ENCODE results near the gene TIMM10B.

TIMM10B gene

DNA sequence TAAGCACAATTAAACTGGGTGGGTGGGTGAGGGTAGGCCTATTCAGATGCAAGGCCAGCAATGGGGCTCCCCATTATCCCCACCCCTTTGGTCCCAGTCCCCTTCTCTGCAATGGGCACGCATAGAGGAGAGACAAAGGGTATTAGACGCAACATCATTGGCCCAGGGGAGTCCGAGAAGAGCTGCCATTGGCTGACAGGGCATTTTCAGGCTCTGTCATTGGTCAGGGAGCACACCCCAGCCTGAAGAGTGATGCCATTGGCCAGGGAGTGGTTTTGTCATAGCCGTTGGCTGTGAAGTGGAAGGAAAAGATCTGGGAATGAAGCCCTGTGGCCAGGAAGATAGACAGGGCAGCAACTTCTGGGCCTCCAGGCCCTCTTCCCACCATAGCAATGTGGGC lies 4.7 kb upstream of the TIMM10B start:
- Histone ChIP-seq H3K4me3 (ENCODE audit: insufficient read depth in 1 of 2, low read depth in 1 of 2, low read length in 2 of 2) (no peak overlapping the region), H3K23ac (ENCODE audit: low read length in 2 of 2) (no peak overlapping the region), H3K14ac (ENCODE audit: low read length in 2 of 2) (no peak overlapping the region), H2BK15ac (ENCODE audit: low read depth, poor library complexity, severe bottlenecking) (no peak overlapping the region), H3K4me1 (ENCODE audit: control insufficient read depth, insufficient read depth, low read depth, low read length) (peaks cover 16% of the 10 kb centered on the region), H4K91ac (ENCODE audit: low read length) (no peak overlapping the region), H3K9me3 (ENCODE audit: control insufficient read depth, low read length) (no peaks in the 10 kb centered on the region), H3K9ac (ENCODE audit: low read length) (no peak overlapping the region), H3K18ac (ENCODE audit: low read depth in 1 of 2, low read length in 2 of 2) (no peak overlapping the region), H2AFZ (ENCODE audit: low read depth, low read length) (no peak overlapping the region), H3K79me1 (replicated peaks; ENCODE audit: low read length, poor library complexity, severe bottlenecking) (peaks cover 31% of the 10 kb centered on the region), H2BK5ac (ENCODE audit: low read depth, low read length, poor library complexity, severe bottlenecking) (no peak overlapping the region), H2BK120ac (ENCODE audit: low read depth, low read length) (no peak overlapping the region), H2BK12ac (ENCODE audit: low read length in 2 of 2) (no peak overlapping the region), H3K27ac (ENCODE audit: low read length, poor library complexity, severe bottlenecking) (no peak overlapping the region), H2AK5ac (ENCODE audit: low read length, severe bottlenecking) (no peak overlapping the region), H3K36me3 (ENCODE audit: control insufficient read depth in 1 of 2, insufficient read depth in 2 of 2, low read depth in 1 of 2, low read length in 2 of 2) (peaks cover 39% of the 10 kb centered on the region in 2 experiments), H4K8ac (ENCODE audit: low read length) (no peak overlapping the region), H3K4me2 (ENCODE audit: low read length, poor library complexity, severe bottlenecking) (no peak overlapping the region), H3K4ac (ENCODE audit: low read depth in 1 of 2, low read length in 2 of 2) (no peak overlapping the region), H3K27me3 (ENCODE audit: control insufficient read depth in 1 of 2, insufficient read depth in 1 of 2, low read length in 2 of 2) (no peaks in the 10 kb centered on the region)
- DNase-seq: no peak
- WGBS: 96% methylated on average over 4 of the region's 4 CpGs

- peak overlapping the region; percentile 36 for H2AFZ ChIP-seq (ENCODE audit: low read depth, low read length)
- peaks cover 43 to 71% of the 10 kb centered on the region in 2 experiments for H3K36me3 ChIP-seq (ENCODE audit: control insufficient read depth in 1 of 2, insufficient read depth in 2 of 2, low read depth in 1 of 2, low read length in 2 of 2)
- H2BK5ac ChIP-seq (ENCODE audit: low read depth, low read length, poor library complexity, severe bottlenecking): no peak overlapping the region
- H3K4me3 ChIP-seq (ENCODE audit: insufficient read depth in 1 of 2, low read depth in 1 of 2, low read length in 2 of 2): peak overlapping the region; percentile 84 to 96
- no peaks in the 10 kb centered on the region for H3K9me3 ChIP-seq (ENCODE audit: control insufficient read depth, low read length)
- no peak overlapping the region for H2BK15ac ChIP-seq (ENCODE audit: low read depth, poor library complexity, severe bottlenecking)
- peak overlapping the region in 1 of 2 experiments; percentile 94 for H3K4ac ChIP-seq (ENCODE audit: low read depth in 1 of 2, low read length in 2 of 2)
- H3K9ac ChIP-seq (ENCODE audit: low read length): peak overlapping the region; percentile 96
- H2BK120ac ChIP-seq (ENCODE audit: low read depth, low read length): peak overlapping the region; percentile 29
- peak overlapping the region; percentile 83 to 92 for H3K18ac ChIP-seq (ENCODE audit: low read depth in 1 of 2, low read length in 2 of 2)
- H2AK5ac ChIP-seq (ENCODE audit: low read length, severe bottlenecking): peak overlapping the region; percentile 89
- peak; percentile 14 for DNase-seq
- no peak overlapping the region for H3K27ac ChIP-seq (ENCODE audit: low read length, poor library complexity, severe bottlenecking)
- H3K27me3 ChIP-seq (ENCODE audit: control insufficient read depth in 1 of 2, insufficient read depth in 1 of 2, low read length in 2 of 2): no peaks in the 10 kb centered on the region
- H4K8ac ChIP-seq (ENCODE audit: low read length): peak overlapping the region; percentile 58
- H4K91ac ChIP-seq (ENCODE audit: low read length): no peak overlapping the region
- H3K79me1 ChIP-seq (replicated peaks; ENCODE audit: low read length, poor library complexity, severe bottlenecking): peaks cover 37% of the 10 kb centered on the region
- peak overlapping the region in 1 of 2 experiments; percentile 98 for H3K14ac ChIP-seq (ENCODE audit: low read length in 2 of 2)
- no peak overlapping the region for H3K23ac ChIP-seq (ENCODE audit: low read length in 2 of 2)
- whole genome bisulfite sequencing: 80% methylated on average over 9 of the region's 9 CpGs
- peak overlapping the region; percentile 78 for H3K4me2 ChIP-seq (ENCODE audit: low read length, poor library complexity, severe bottlenecking)
- no peak overlapping the region for H2BK12ac ChIP-seq (ENCODE audit: low read length in 2 of 2)
- H3K4me1 ChIP-seq (ENCODE audit: control insufficient read depth, insufficient read depth, low read depth, low read length): peaks cover 13% of the 10 kb centered on the region
These were observed 894 bp upstream of the TIMM10B start for GRCh38 chr11:6480299-6480914.

- peak overlapping the region; percentile 39 to 88 for H3K4ac ChIP-seq (ENCODE audit: low read depth in 1 of 2, low read length in 2 of 2)
- H2BK5ac ChIP-seq (ENCODE audit: low read depth, low read length, poor library complexity, severe bottlenecking): no peak overlapping the region
- H3K9me3 ChIP-seq (ENCODE audit: control insufficient read depth, low read length): no peaks in the 10 kb centered on the region
- peak overlapping the region; percentile 95 for H4K91ac ChIP-seq (ENCODE audit: low read length)
- WGBS: 25% methylated on average over 13 of the region's 13 CpGs
- H3K4me3 ChIP-seq (ENCODE audit: insufficient read depth in 1 of 2, low read depth in 1 of 2, low read length in 2 of 2): peak overlapping the region; percentile 65 to 96
- peak overlapping the region; percentile 35 for H2BK120ac ChIP-seq (ENCODE audit: low read depth, low read length)
- peak overlapping the region; percentile 79 for H3K27ac ChIP-seq (ENCODE audit: low read length, poor library complexity, severe bottlenecking)
- H3K14ac ChIP-seq (ENCODE audit: low read length in 2 of 2): peak overlapping the region in 1 of 2 experiments; percentile 72
- peak overlapping the region; percentile 87 for H2AK5ac ChIP-seq (ENCODE audit: low read length, severe bottlenecking)
- H2BK15ac ChIP-seq (ENCODE audit: low read depth, poor library complexity, severe bottlenecking): peak overlapping the region; percentile 65
- peak overlapping the region; percentile 76 to 88 for H3K18ac ChIP-seq (ENCODE audit: low read depth in 1 of 2, low read length in 2 of 2)
- H3K79me1 ChIP-seq (replicated peaks; ENCODE audit: low read length, poor library complexity, severe bottlenecking): peaks cover 43% of the 10 kb centered on the region
- H3K27me3 ChIP-seq (ENCODE audit: control insufficient read depth in 1 of 2, insufficient read depth in 1 of 2, low read length in 2 of 2): no peaks in the 10 kb centered on the region
- H2AFZ ChIP-seq (ENCODE audit: low read depth, low read length): no peak overlapping the region
- H4K8ac ChIP-seq (ENCODE audit: low read length): peak overlapping the region; percentile 76
- H3K4me1 ChIP-seq (ENCODE audit: control insufficient read depth, insufficient read depth, low read depth, low read length): peaks cover 13% of the 10 kb centered on the region
- H3K23ac ChIP-seq (ENCODE audit: low read length in 2 of 2): no peak overlapping the region
- H3K36me3 ChIP-seq (ENCODE audit: control insufficient read depth in 1 of 2, insufficient read depth in 2 of 2, low read depth in 1 of 2, low read length in 2 of 2): peaks cover 34 to 79% of the 10 kb centered on the region in 2 experiments
- H3K4me2 ChIP-seq (ENCODE audit: low read length, poor library complexity, severe bottlenecking): peak overlapping the region; percentile 92
- peak overlapping the region; percentile 14 to 34 for H2BK12ac ChIP-seq (ENCODE audit: low read length in 2 of 2)
- peak overlapping the region; percentile 96 for H3K9ac ChIP-seq (ENCODE audit: low read length)
- no peak for DNase-seq
These were observed 599 bp downstream of the TIMM10B start for GRCh38 chr11:6481924-6482275.

DNA sequence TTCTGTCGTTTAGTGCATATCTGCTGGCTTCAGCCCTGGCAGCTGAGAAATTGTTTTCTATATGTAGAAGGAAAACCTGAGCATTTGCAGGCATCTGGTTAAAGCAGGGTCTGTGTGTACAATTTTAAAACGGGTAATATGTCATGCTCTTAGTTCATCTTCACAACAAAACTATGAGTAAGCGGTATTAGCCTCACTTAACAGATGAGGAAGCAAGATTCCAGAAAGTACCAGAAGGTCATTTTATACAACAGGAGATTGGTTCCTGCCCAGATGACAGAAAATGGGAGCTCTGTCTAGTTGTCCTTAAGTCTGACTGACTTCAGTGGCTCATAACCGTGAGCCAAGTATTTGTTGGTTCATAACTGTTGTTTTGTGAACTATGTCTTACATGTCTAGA lies 1.1 kb downstream of the TIMM10B start:
- no peak overlapping the region for H2BK5ac ChIP-seq (ENCODE audit: low read depth, low read length, poor library complexity, severe bottlenecking)
- H3K79me1 ChIP-seq (replicated peaks; ENCODE audit: low read length, poor library complexity, severe bottlenecking): peaks cover 40% of the 10 kb centered on the region
- DNase-seq: peak; percentile 42
- peaks cover 13% of the 10 kb centered on the region for H3K4me1 ChIP-seq (ENCODE audit: control insufficient read depth, insufficient read depth, low read depth, low read length)
- H3K9me3 ChIP-seq (ENCODE audit: control insufficient read depth, low read length): no peaks in the 10 kb centered on the region
- no peak overlapping the region for H2BK15ac ChIP-seq (ENCODE audit: low read depth, poor library complexity, severe bottlenecking)
- no peak overlapping the region for H3K27ac ChIP-seq (ENCODE audit: low read length, poor library complexity, severe bottlenecking)
- H2AK5ac ChIP-seq (ENCODE audit: low read length, severe bottlenecking): no peak overlapping the region
- H3K4me3 ChIP-seq (ENCODE audit: insufficient read depth in 1 of 2, low read depth in 1 of 2, low read length in 2 of 2): peak overlapping the region in 1 of 2 experiments; percentile 96
- H2BK120ac ChIP-seq (ENCODE audit: low read depth, low read length): no peak overlapping the region
- H3K4ac ChIP-seq (ENCODE audit: low read depth in 1 of 2, low read length in 2 of 2): no peak overlapping the region
- no peak overlapping the region for H3K18ac ChIP-seq (ENCODE audit: low read depth in 1 of 2, low read length in 2 of 2)
- peak overlapping the region; percentile 92 for H3K4me2 ChIP-seq (ENCODE audit: low read length, poor library complexity, severe bottlenecking)
- no peak overlapping the region for H2BK12ac ChIP-seq (ENCODE audit: low read length in 2 of 2)
- no peak overlapping the region for H3K23ac ChIP-seq (ENCODE audit: low read length in 2 of 2)
- 94% methylated on average over 4 of the region's 4 CpGs for WGBS
- no peaks in the 10 kb centered on the region for H3K27me3 ChIP-seq (ENCODE audit: control insufficient read depth in 1 of 2, insufficient read depth in 1 of 2, low read length in 2 of 2)
- no peak overlapping the region for H2AFZ ChIP-seq (ENCODE audit: low read depth, low read length)
- H3K9ac ChIP-seq (ENCODE audit: low read length): peak overlapping the region; percentile 96
- H3K36me3 ChIP-seq (ENCODE audit: control insufficient read depth in 1 of 2, insufficient read depth in 2 of 2, low read depth in 1 of 2, low read length in 2 of 2): peaks cover 28 to 79% of the 10 kb centered on the region in 2 experiments
- H4K8ac ChIP-seq (ENCODE audit: low read length): no peak overlapping the region
- H4K91ac ChIP-seq (ENCODE audit: low read length): no peak overlapping the region
- H3K14ac ChIP-seq (ENCODE audit: low read length in 2 of 2): no peak overlapping the region
